ENCODE measurements around the gene PRDX1.
A peak's percentile ranks its signal among the peaks of the same experiment; 100 is the strongest.
"Not testable (repeated sequence)": the region's sequence is repeated elsewhere in the genome, so short reads cannot be mapped to it uniquely, and the experiment has no call there.

PRDX1 gene

GRCh38 chr1:45518910-45519309 lies 2.8 kb downstream of the PRDX1 start:
- Histone ChIP-seq H2AFZ (ENCODE audit: low read depth, low read length) (no peak overlapping the region), H3K23ac (ENCODE audit: low read length in 2 of 2) (no peak overlapping the region), H3K9ac (ENCODE audit: low read length) (peak overlapping the region; percentile 41), H4K91ac (ENCODE audit: low read length) (no peak overlapping the region), H4K8ac (ENCODE audit: low read length) (no peak overlapping the region), H3K79me1 (replicated peaks; ENCODE audit: low read length, poor library complexity, severe bottlenecking) (no peaks in the 10 kb centered on the region), H2BK15ac (ENCODE audit: low read depth, poor library complexity, severe bottlenecking) (no peak overlapping the region), H3K18ac (ENCODE audit: low read depth in 1 of 2, low read length in 2 of 2) (no peak overlapping the region), H3K4me1 (ENCODE audit: control insufficient read depth, insufficient read depth, low read depth, low read length) (peaks cover 5% of the 10 kb centered on the region), H3K4me3 (ENCODE audit: insufficient read depth in 1 of 2, low read depth in 1 of 2, low read length in 2 of 2) (peak overlapping the region in 1 of 2 experiments; percentile 97), H3K36me3 (ENCODE audit: control insufficient read depth in 1 of 2, insufficient read depth in 2 of 2, low read depth in 1 of 2, low read length in 2 of 2) (peaks cover 30 to 43% of the 10 kb centered on the region in 2 experiments), H3K27me3 (ENCODE audit: control insufficient read depth in 1 of 2, insufficient read depth in 1 of 2, low read length in 2 of 2) (no peaks in the 10 kb centered on the region), H2BK120ac (ENCODE audit: low read depth, low read length) (no peak overlapping the region), H2AK5ac (ENCODE audit: low read length, severe bottlenecking) (no peak overlapping the region), H2BK5ac (ENCODE audit: low read depth, low read length, poor library complexity, severe bottlenecking) (no peak overlapping the region), H3K4me2 (ENCODE audit: low read length, poor library complexity, severe bottlenecking) (no peak overlapping the region), H3K4ac (ENCODE audit: low read depth in 1 of 2, low read length in 2 of 2) (no peak overlapping the region), H3K27ac (ENCODE audit: low read length, poor library complexity, severe bottlenecking) (no peak overlapping the region), H3K9me3 (ENCODE audit: control insufficient read depth, low read length) (no peaks in the 10 kb centered on the region), H2BK12ac (ENCODE audit: low read length in 2 of 2) (no peak overlapping the region), H3K14ac (ENCODE audit: low read length in 2 of 2) (no peak overlapping the region)
- DNase-seq = no peak
- 100% methylated on average over 1 of the region's 1 CpG for WGBS

GRCh38 chr1:45518366-45518765 lies 3.3 kb downstream of the PRDX1 start:
- not testable (repeated sequence) for H3K23ac ChIP-seq (ENCODE audit: low read length in 2 of 2); H4K91ac ChIP-seq (ENCODE audit: low read length); H3K79me1 ChIP-seq (replicated peaks; ENCODE audit: low read length, poor library complexity, severe bottlenecking); H2BK15ac ChIP-seq (ENCODE audit: low read depth, poor library complexity, severe bottlenecking); H2BK5ac ChIP-seq (ENCODE audit: low read depth, low read length, poor library complexity, severe bottlenecking); H4K8ac ChIP-seq (ENCODE audit: low read length); H2AFZ ChIP-seq (ENCODE audit: low read depth, low read length); H3K4ac ChIP-seq (ENCODE audit: low read depth in 1 of 2, low read length in 2 of 2); H3K27me3 ChIP-seq (ENCODE audit: control insufficient read depth in 1 of 2, insufficient read depth in 1 of 2, low read length in 2 of 2); H3K14ac ChIP-seq (ENCODE audit: low read length in 2 of 2); H2BK120ac ChIP-seq (ENCODE audit: low read depth, low read length); H2BK12ac ChIP-seq (ENCODE audit: low read length in 2 of 2); H3K4me1 ChIP-seq (ENCODE audit: control insufficient read depth, insufficient read depth, low read depth, low read length); H3K18ac ChIP-seq (ENCODE audit: low read depth in 1 of 2, low read length in 2 of 2); H3K27ac ChIP-seq (ENCODE audit: low read length, poor library complexity, severe bottlenecking); H2AK5ac ChIP-seq (ENCODE audit: low read length, severe bottlenecking); H3K4me2 ChIP-seq (ENCODE audit: low read length, poor library complexity, severe bottlenecking); H3K9me3 ChIP-seq (ENCODE audit: control insufficient read depth, low read length); DNase-seq
- WGBS = 93% methylated on average over 2 of the region's 4 CpGs
- Histone ChIP-seq H3K9ac (ENCODE audit: low read length) (peak overlapping the region; percentile 41), H3K36me3 (ENCODE audit: control insufficient read depth in 1 of 2, insufficient read depth in 2 of 2, low read depth in 1 of 2, low read length in 2 of 2) (peaks cover 34 to 49% of the 10 kb centered on the region in 2 experiments), H3K4me3 (ENCODE audit: insufficient read depth in 1 of 2, low read depth in 1 of 2, low read length in 2 of 2) (peak overlapping the region in 1 of 2 experiments; percentile 97)

- DNase-seq = no peak
- H4K8ac ChIP-seq (ENCODE audit: low read length) = no peak overlapping the region
Measured at GRCh38 chr1:45516465-45516864, 5.2 kb downstream of the PRDX1 start.

GRCh38 chr1:45516036-45516435 lies 5.6 kb downstream of the PRDX1 start:
- Histone ChIP-seq H3K9ac (ENCODE audit: low read length) (no peak overlapping the region), H3K4ac (ENCODE audit: low read depth in 1 of 2, low read length in 2 of 2) (no peak overlapping the region), H3K23ac (ENCODE audit: low read length in 2 of 2) (no peak overlapping the region), H2BK120ac (ENCODE audit: low read depth, low read length) (no peak overlapping the region), H3K4me1 (ENCODE audit: control insufficient read depth, insufficient read depth, low read depth, low read length) (peaks cover 5% of the 10 kb centered on the region), H3K36me3 (ENCODE audit: control insufficient read depth in 1 of 2, insufficient read depth in 2 of 2, low read depth in 1 of 2, low read length in 2 of 2) (peaks cover 47 to 71% of the 10 kb centered on the region in 2 experiments), H2BK15ac (ENCODE audit: low read depth, poor library complexity, severe bottlenecking) (no peak overlapping the region), H3K27ac (ENCODE audit: low read length, poor library complexity, severe bottlenecking) (no peak overlapping the region), H3K4me2 (ENCODE audit: low read length, poor library complexity, severe bottlenecking) (no peak overlapping the region), H3K9me3 (ENCODE audit: control insufficient read depth, low read length) (no peaks in the 10 kb centered on the region), H4K8ac (ENCODE audit: low read length) (no peak overlapping the region), H2AFZ (ENCODE audit: low read depth, low read length) (no peak overlapping the region), H2BK5ac (ENCODE audit: low read depth, low read length, poor library complexity, severe bottlenecking) (no peak overlapping the region), H3K14ac (ENCODE audit: low read length in 2 of 2) (no peak overlapping the region), H3K79me1 (replicated peaks; ENCODE audit: low read length, poor library complexity, severe bottlenecking) (peaks cover 3% of the 10 kb centered on the region), H2BK12ac (ENCODE audit: low read length in 2 of 2) (no peak overlapping the region), H3K4me3 (ENCODE audit: insufficient read depth in 1 of 2, low read depth in 1 of 2, low read length in 2 of 2) (no peak overlapping the region), H4K91ac (ENCODE audit: low read length) (no peak overlapping the region), H3K18ac (ENCODE audit: low read depth in 1 of 2, low read length in 2 of 2) (no peak overlapping the region), H3K27me3 (ENCODE audit: control insufficient read depth in 1 of 2, insufficient read depth in 1 of 2, low read length in 2 of 2) (no peaks in the 10 kb centered on the region), H2AK5ac (ENCODE audit: low read length, severe bottlenecking) (no peak overlapping the region)
- WGBS = 77% methylated on average over 3 of the region's 3 CpGs
- DNase-seq = no peak

More at GRCh38 chr1:45516465-45516864, 5.2 kb downstream of the PRDX1 start:
- Histone ChIP-seq H2BK5ac (ENCODE audit: low read depth, low read length, poor library complexity, severe bottlenecking) (no peak overlapping the region), H4K91ac (ENCODE audit: low read length) (no peak overlapping the region), H3K36me3 (ENCODE audit: control insufficient read depth in 1 of 2, insufficient read depth in 2 of 2, low read depth in 1 of 2, low read length in 2 of 2) (peaks cover 44 to 67% of the 10 kb centered on the region in 2 experiments), H2AFZ (ENCODE audit: low read depth, low read length) (no peak overlapping the region), H3K79me1 (replicated peaks; ENCODE audit: low read length, poor library complexity, severe bottlenecking) (peaks cover 1% of the 10 kb centered on the region), H2BK120ac (ENCODE audit: low read depth, low read length) (no peak overlapping the region), H3K23ac (ENCODE audit: low read length in 2 of 2) (no peak overlapping the region), H2AK5ac (ENCODE audit: low read length, severe bottlenecking) (no peak overlapping the region), H3K27ac (ENCODE audit: low read length, poor library complexity, severe bottlenecking) (no peak overlapping the region), H3K9ac (ENCODE audit: low read length) (no peak overlapping the region), H2BK15ac (ENCODE audit: low read depth, poor library complexity, severe bottlenecking) (no peak overlapping the region), H3K4me2 (ENCODE audit: low read length, poor library complexity, severe bottlenecking) (no peak overlapping the region), H3K27me3 (ENCODE audit: control insufficient read depth in 1 of 2, insufficient read depth in 1 of 2, low read length in 2 of 2) (no peaks in the 10 kb centered on the region), H3K14ac (ENCODE audit: low read length in 2 of 2) (no peak overlapping the region), H3K4ac (ENCODE audit: low read depth in 1 of 2, low read length in 2 of 2) (no peak overlapping the region), H3K4me1 (ENCODE audit: control insufficient read depth, insufficient read depth, low read depth, low read length) (peaks cover 5% of the 10 kb centered on the region), H2BK12ac (ENCODE audit: low read length in 2 of 2) (no peak overlapping the region), H3K9me3 (ENCODE audit: control insufficient read depth, low read length) (no peaks in the 10 kb centered on the region), H3K4me3 (ENCODE audit: insufficient read depth in 1 of 2, low read depth in 1 of 2, low read length in 2 of 2) (no peak overlapping the region), H3K18ac (ENCODE audit: low read depth in 1 of 2, low read length in 2 of 2) (no peak overlapping the region)
- 86% methylated on average over 1 of the region's 4 CpGs for WGBS

Data from mesenchymal stem cell (in vitro differentiated cells and primary cell).